GM19043 (cell line): ENCODE results near the gene STH.

Experiments used
- ATAC-seq: cut with Tn5 transposase; IDR thresholded peaks from one replicate; pipeline ENCODE4 v1.9.1; 2021; ENCODE audit warnings: low read depth; ENCODE audit not compliant: unreplicated experiment

STH gene

DNA sequence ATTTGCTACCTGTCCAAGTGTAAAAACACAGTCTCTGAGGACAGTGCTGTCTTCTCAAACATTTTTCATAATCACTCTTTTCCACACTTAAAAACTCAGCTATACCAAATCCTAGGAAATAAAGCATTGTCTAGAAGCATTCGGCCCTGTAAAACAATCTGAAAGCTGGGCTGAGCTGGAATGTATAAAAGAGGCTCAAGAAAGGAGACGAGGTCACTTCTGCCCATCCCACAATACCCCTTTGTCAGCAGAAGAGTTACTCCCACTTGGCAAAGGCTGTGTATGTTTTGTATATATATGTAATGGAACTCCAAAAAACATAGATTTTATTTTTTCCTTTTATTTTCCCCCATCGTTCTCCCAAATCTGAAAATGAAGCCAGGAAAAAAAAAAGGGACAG is 43.9 kb downstream of the STH start:
- no peak for ATAC-seq

DNA sequence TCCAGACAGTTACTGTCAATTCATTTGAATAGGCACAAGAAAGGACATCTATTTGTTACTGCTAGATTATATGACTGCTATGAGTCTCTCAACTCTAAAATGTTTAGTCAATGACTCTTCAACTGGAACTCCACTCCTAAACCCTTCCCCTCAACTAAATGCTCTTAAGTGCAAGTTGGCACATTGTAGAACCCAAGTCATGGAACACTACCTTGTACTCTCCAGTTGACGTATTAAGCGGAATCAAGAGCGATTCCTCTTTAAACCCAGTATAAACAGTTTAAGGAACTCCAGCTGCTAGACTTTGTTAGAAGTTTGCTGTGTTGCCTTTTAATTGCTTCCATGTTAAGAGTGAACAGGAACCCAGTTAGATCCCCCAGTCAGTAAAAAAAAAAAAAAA is 44.6 kb downstream of the STH start:
- ATAC-seq, result no peak

DNA sequence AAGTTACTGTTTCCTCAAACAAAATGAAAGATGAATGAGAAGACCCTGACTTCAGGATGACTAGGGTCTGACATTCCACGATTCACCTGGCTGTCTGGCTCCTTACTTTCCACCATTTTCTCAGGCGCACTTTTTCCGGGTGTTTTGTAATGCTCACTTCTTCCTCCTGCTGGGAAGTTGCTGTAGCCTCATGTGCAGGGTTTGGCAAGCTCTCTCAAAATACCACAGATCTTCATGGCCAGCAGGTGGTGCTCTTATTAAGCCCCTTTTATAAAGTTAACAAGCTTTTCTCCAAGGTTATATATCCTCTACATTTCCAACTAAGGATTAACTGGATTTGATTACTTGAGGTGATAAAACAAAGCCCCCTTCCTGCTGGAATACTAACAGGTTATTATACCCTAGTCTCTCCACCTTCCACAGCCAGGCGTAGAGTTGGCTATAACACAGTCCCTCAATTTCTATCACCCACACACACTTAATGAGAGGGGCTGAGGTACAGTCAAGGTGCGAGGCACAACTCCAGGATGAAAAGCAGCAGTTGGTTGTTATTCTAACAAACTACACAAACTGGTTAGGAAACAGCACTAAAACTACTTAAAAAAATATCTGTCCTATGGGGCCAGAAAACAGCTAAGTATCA is 45.4 kb downstream of the STH start:
- no peak for ATAC-seq

DNA sequence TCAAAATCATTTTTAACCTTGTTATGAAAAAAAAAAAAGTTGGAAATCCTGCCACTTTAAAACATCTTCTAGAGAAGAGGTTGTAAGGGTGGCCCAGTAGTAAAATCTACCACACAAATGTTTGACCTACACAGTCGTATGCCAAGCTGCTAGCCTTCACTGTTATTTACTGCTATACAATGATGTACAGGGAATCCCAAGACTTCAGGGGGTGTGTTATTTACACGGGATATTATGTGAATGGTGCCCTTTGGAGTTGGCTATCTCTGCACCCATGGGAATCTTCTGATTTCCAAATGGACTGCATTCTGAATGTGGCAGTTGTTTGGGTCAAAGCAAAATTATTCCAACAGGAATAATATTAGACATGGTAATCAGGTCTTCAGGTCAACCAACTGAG is 45.9 kb downstream of the STH start:
- no peak for ATAC-seq

DNA sequence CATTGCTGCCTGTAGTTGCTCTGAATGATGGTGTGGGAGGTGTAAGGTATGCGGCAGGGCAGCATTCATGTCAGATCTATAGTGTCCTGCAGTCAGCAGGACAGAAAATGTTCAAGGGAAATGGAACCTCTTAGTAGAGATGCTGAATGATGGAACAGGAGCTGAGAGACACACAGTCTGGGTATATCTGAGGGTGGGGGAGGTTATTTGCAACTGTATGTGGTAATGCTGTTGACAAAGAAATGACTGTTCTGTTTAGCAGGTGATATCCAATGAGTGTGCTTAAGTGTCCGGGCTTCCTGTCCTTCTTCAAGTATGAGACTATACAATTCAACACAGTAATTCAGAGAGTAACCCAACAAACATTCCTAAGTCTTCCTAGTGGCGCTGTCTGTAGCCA is 46.6 kb downstream of the STH start:
- ATAC-seq, result no peak

DNA sequence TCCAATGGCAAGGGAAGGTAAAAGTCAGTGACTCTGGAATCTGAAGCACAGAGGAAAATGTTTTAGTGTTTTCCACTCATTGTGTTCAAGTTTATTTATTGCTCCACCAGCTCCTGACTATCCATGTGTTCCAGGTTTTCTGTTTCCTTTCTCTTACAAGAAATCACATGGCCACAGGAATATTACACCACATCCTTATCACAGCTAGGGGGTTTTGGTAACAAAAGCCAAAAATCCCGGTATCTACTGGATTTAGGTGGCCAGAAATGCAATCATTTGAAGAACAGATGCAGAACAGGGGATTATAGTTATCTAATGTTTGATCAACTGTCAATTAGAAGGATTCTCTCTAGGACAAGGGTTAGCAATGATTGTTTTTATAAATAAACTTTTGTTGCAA is 47.9 kb downstream of the STH start:
- ATAC-seq, result no peak

DNA sequence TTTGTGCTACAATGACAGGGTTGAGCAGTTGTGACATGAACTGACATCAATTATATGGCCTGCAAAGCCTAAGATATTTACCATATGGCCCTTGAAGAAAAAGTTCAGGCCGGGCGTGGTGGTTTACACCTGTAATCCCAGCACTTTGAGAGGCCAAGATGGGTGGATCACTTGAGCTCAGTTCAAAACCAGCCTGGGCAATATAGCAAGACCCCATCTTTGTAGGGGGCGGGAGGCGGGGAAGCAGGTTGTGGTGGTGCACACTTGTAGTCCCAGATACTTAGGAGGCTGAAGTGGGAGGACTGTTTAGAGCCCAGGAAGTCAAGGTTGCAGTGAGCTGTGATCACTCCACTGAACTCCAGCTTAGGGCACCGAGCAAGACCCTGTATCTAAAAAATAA is 48.3 kb downstream of the STH start:
- ATAC-seq, result no peak

DNA sequence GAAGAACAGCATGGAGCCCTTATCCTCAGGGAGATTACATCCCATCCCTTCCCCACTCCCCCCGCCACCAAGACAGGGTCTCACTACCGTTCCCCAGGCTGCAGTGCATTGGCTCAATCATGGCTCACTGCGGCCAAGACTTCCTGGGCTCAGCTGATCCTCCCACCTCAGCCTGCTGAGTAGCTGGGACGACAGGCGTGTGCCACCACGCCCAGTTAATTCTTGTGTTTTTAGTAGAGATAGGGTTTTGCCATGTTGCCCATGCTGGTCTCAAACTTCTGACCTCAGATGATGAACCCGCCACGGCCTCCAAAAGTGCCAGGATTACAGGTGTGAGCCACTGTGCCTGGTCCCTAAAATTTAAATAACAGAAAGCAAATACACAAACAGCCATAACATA is 48.8 kb downstream of the STH start:
- ATAC-seq, result no peak
